Ecto neural progenitor cell (in vitro differentiated cells): Measurements from ENCODE around the gene KANSL1L.
"Not testable (repeated sequence)": the region's sequence is repeated elsewhere in the genome, so short reads cannot be mapped to it uniquely, and the experiment has no call there.

Experiments
- DNase-seq: peaks from one replicate; pipeline ENCODE4 v3.0.0-alpha.2; 2018; ENCODE audit warnings: low spot score

KANSL1L gene

GRCh38 chr2:210171309-210172218, at the start of gene KANSL1L:
Gene KANSL1L (minus strand): TSS chr2:210171409. CDS start chr2:210154582, 16,827 bp downstream.
- peak; percentile 99 for DNase-seq

- DNase-seq: no peak
These were observed 43.9 kb upstream of the KANSL1L start for GRCh38 chr2:210215120-210215519.

GRCh38 chr2:210210185-210210584, 39.0 kb upstream of the KANSL1L start:
- no peak for DNase-seq

GRCh38 chr2:210207929-210208328, 36.7 kb upstream of the KANSL1L start:
- no peak for DNase-seq

- no peak for DNase-seq
These were observed 32.3 kb upstream of the KANSL1L start for GRCh38 chr2:210203558-210203957.

- no peak for DNase-seq
These were observed 31.9 kb upstream of the KANSL1L start for GRCh38 chr2:210203147-210203546.

GRCh38 chr2:210199854-210200253, 28.6 kb upstream of the KANSL1L start:
- DNase-seq: no peak

- DNase-seq: no peak
These were observed 28.1 kb upstream of the KANSL1L start for GRCh38 chr2:210199186-210199765.

GRCh38 chr2:210198326-210198725, 27.1 kb upstream of the KANSL1L start:
- DNase-seq: no peak

GRCh38 chr2:210197720-210198119, 26.5 kb upstream of the KANSL1L start:
- no peak for DNase-seq

- DNase-seq: no peak
These were observed 24.1 kb upstream of the KANSL1L start for GRCh38 chr2:210195101-210195852.

GRCh38 chr2:210190345-210190744, 19.1 kb upstream of the KANSL1L start:
- DNase-seq: no peak

- DNase-seq: no peak
These were observed 18.4 kb upstream of the KANSL1L start for GRCh38 chr2:210189452-210190138.

- DNase-seq: no peak
These were observed 17.5 kb upstream of the KANSL1L start for GRCh38 chr2:210188755-210189154.

GRCh38 chr2:210188190-210188589, 17.0 kb upstream of the KANSL1L start:
- no peak for DNase-seq

- DNase-seq: not testable (repeated sequence)
These were observed 12.7 kb upstream of the KANSL1L start for GRCh38 chr2:210183936-210184335.

- not testable (repeated sequence) for DNase-seq
These were observed 10.4 kb upstream of the KANSL1L start for GRCh38 chr2:210181606-210182088.

GRCh38 chr2:210181033-210181605, 9.9 kb upstream of the KANSL1L start:
- DNase-seq: not testable (repeated sequence)

- no peak for DNase-seq
These were observed 9.3 kb upstream of the KANSL1L start for GRCh38 chr2:210180477-210180876.

- DNase-seq: no peak
These were observed 8.3 kb upstream of the KANSL1L start for GRCh38 chr2:210179351-210179990.

GRCh38 chr2:210177769-210178168, 6.6 kb upstream of the KANSL1L start:
- DNase-seq: no peak
